ENCODE results near the gene DDX31.
"Not testable (repeated sequence)": the region's sequence is repeated elsewhere in the genome, so short reads cannot be mapped to it uniquely, and the experiment has no call there.

DDX31 gene

GRCh38 chr9:132572921-132573320 lies 96.9 kb downstream of the DDX31 start:
- Histone ChIP-seq H3K4me3 (replicated peaks; ENCODE audit: insufficient read depth, low read length) (no peak overlapping the region), H3K27me3 (ENCODE audit: insufficient read depth, poor library complexity, severe bottlenecking) (peaks cover 16% of the 10 kb centered on the region), H3K27ac (replicated peaks) (no peak overlapping the region)
- no peak for DNase-seq (ENCODE audit: low read depth in 1 of 2, low spot score in 1 of 2)
- TF ChIP-seq POLR2AphosphoS5 (IDR thresholded peaks at IDR 0.05; ENCODE audit: low read depth) (no peak), GABPA (IDR thresholded peaks at IDR 0.05; ENCODE audit: low read depth) (no peak), CTCF (IDR thresholded peaks at IDR 0.05; ENCODE audit: insufficient read depth, low read length) (no peak), REST (IDR thresholded peaks at IDR 0.05; ENCODE audit: insufficient replicate concordance, low read depth) (no peak), SPI1 (IDR thresholded peaks at IDR 0.05; ENCODE audit: borderline replicate concordance, low read depth) (no peak)

- peaks cover 14% of the 10 kb centered on the region for H3K27me3 ChIP-seq (ENCODE audit: insufficient read depth, poor library complexity, severe bottlenecking)
- H3K27ac ChIP-seq (replicated peaks), result no peak overlapping the region
- TF ChIP-seq GABPA (IDR thresholded peaks at IDR 0.05; ENCODE audit: low read depth) (no peak), SPI1 (IDR thresholded peaks at IDR 0.05; ENCODE audit: borderline replicate concordance, low read depth) (no peak), REST (IDR thresholded peaks at IDR 0.05; ENCODE audit: insufficient replicate concordance, low read depth) (no peak), CTCF (IDR thresholded peaks at IDR 0.05; ENCODE audit: insufficient read depth, low read length) (no peak), POLR2AphosphoS5 (IDR thresholded peaks at IDR 0.05; ENCODE audit: low read depth) (no peak)
- H3K4me3 ChIP-seq (replicated peaks; ENCODE audit: insufficient read depth, low read length), result no peak overlapping the region
- no peak for DNase-seq (ENCODE audit: low read depth in 1 of 2, low spot score in 1 of 2)
Observed at GRCh38 chr9:132571806-132572600, 97.8 kb downstream of the DDX31 start.

- H3K4me3 ChIP-seq (replicated peaks; ENCODE audit: insufficient read depth, low read length); DNase-seq (ENCODE audit: low read depth in 1 of 2, low spot score in 1 of 2); H3K27me3 ChIP-seq (ENCODE audit: insufficient read depth, poor library complexity, severe bottlenecking); H3K27ac ChIP-seq (replicated peaks): not testable (repeated sequence)
Observed at GRCh38 chr9:132568787-132569186, 101.0 kb downstream of the DDX31 start.

- H3K27me3 ChIP-seq (ENCODE audit: insufficient read depth, poor library complexity, severe bottlenecking), result peaks cover 13% of the 10 kb centered on the region
- DNase-seq (ENCODE audit: low read depth in 1 of 2, low spot score in 1 of 2), result no peak
- no peak for TF ChIP-seq SPI1 (IDR thresholded peaks at IDR 0.05; ENCODE audit: borderline replicate concordance, low read depth)
- no peak for TF ChIP-seq POLR2AphosphoS5 (IDR thresholded peaks at IDR 0.05; ENCODE audit: low read depth)
- TF ChIP-seq REST (IDR thresholded peaks at IDR 0.05; ENCODE audit: insufficient replicate concordance, low read depth), result no peak
- TF ChIP-seq CTCF (IDR thresholded peaks at IDR 0.05; ENCODE audit: insufficient read depth, low read length), result no peak
- no peak for TF ChIP-seq GABPA (IDR thresholded peaks at IDR 0.05; ENCODE audit: low read depth)
- no peak overlapping the region for H3K27ac ChIP-seq (replicated peaks)
- no peak overlapping the region for H3K4me3 ChIP-seq (replicated peaks; ENCODE audit: insufficient read depth, low read length)
Observed at GRCh38 chr9:132564526-132564925, 105.3 kb downstream of the DDX31 start.
